Activated naive CD8-positive, alpha-beta T cell treated with anti-CD3 and anti-CD28 coated beads, Interleukin-2, amount 10 ng/mL, durations not matched to agents 7 days and 5 days (primary cell): Measurements from ENCODE around the gene DAAM1. TPM values are rescaled to one million over a fixed set of nuclear protein-coding genes. Genes with fewer than 3 reads are reported as not detected.

Source experiments
- ATAC-seq: fragments of 150-1000 bp; cut with Tn5 transposase; one replicate; pipeline ENCODE4 v1.10.0; 2021; ENCODE audit warnings: low read depth, moderate library complexity
- POLR2A ChIA-PET: fragments of 350-600 bp; sonication (Branson Sonifier 250); formaldehyde crosslinking; loops from one replicate; lab custom pipeline; 2021; ENCODE audit warnings: antibody characterized with exemption; lab: Charles Lee
- DNase-seq: peaks from one replicate; pipeline ENCODE4 v3.0.0; 2021
- H3K27ac Mint-ChIP-seq: one replicate; pipeline ENCODE4 v1.8.0; 2022; ENCODE audit warnings: mild to moderate bottlenecking, mixed read lengths
- H3K27me3 Mint-ChIP-seq: one replicate; pipeline ENCODE4 v1.8.0; 2022; ENCODE audit warnings: mild to moderate bottlenecking, moderate library complexity, mixed read lengths
- H3K36me3 Mint-ChIP-seq: one replicate; pipeline ENCODE4 v1.8.0; 2021; ENCODE audit warnings: mild to moderate bottlenecking, mixed read lengths
- H3K4me1 Mint-ChIP-seq: one replicate; pipeline ENCODE4 v1.8.0; 2021; ENCODE audit warnings: mixed read lengths
- H3K4me3 Mint-ChIP-seq: one replicate; pipeline ENCODE4 v1.8.0; 2022; ENCODE audit warnings: mild to moderate bottlenecking, moderate library complexity, mixed read lengths
- H3K9me3 Mint-ChIP-seq: one replicate; pipeline ENCODE4 v1.8.0; 2021; ENCODE audit warnings: mixed read lengths
- total RNA-seq, 2 experiments: library from RNA; stranded (reverse); gene quantifications; one replicate each; pipeline ENCODE4 v1.2.3, GENCODE V29; 2021

The DAAM1 gene
- total RNA-seq, 2 experiments from 2014 or later = 20.4 to 24.9 TPM

- H3K9me3 Mint-ChIP-seq = no peaks in the 10 kb centered on the region
- peaks cover 15% of the 10 kb centered on the region for H3K27me3 Mint-ChIP-seq
- peak overlapping the region; percentile 93 for H3K4me3 Mint-ChIP-seq
- DNase-seq = no peak
- peaks cover 16% of the 10 kb centered on the region for H3K4me1 Mint-ChIP-seq
- peak overlapping the region; percentile 79 for H3K27ac Mint-ChIP-seq
- H3K36me3 Mint-ChIP-seq = peaks cover 2% of the 10 kb centered on the region
- no peak for ATAC-seq
- POLR2A ChIA-PET = interaction anchor here (0.5 to 1.1 kb wide), 2 partner anchors 24 to 294 kb away, joined by 3 to 4 read pairs; partner anchors contain the start of genes JKAMP and L3HYPDH
Measured at GRCh38 chr14:59190372-59190771, 1.9 kb downstream of the DAAM1 start.

- no peak for ATAC-seq
- Mint-ChIP-seq H3K27me3 (no peaks in the 10 kb centered on the region), H3K36me3 (peaks cover 3% of the 10 kb centered on the region), H3K9me3 (no peaks in the 10 kb centered on the region), H3K27ac (no peak overlapping the region), H3K4me1 (peaks cover 8% of the 10 kb centered on the region), H3K4me3 (no peak overlapping the region)
- POLR2A ChIA-PET = no interaction called here
- DNase-seq = no peak
Measured at GRCh38 chr14:59195912-59196311, 7.4 kb downstream of the DAAM1 start.

DNA sequence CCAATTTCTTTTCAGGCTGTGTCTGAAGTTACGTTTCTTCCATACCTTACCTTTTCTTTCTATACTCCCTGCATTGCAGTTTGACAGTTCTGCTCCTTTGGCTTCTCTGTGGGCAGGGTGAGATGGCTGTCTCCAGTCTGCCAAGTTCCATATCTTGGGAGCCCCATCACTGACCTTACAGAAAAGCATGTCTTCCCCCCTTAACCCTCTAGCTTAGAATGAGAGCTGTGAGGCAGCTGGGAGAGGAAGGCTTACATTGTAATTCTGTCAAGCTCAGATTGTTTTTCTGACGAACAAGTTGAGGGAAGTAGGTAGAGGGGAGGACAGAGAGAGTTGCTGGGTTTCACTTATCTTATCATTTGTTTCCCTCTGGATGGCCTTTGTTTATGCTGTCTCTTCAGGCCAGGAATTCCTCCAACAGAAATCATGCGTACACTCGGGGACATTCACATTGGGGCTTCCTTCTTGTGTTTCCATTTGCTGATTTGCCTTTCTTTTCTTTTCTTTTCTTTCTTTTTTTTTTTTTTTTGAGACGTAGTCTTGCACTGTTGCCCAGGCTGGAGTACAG is 9.3 kb downstream of the DAAM1 start:
- ATAC-seq = no peak
- peaks cover 13% of the 10 kb centered on the region for H3K4me1 Mint-ChIP-seq
- no peak for DNase-seq
- H3K4me3 Mint-ChIP-seq = no peak overlapping the region
- H3K36me3 Mint-ChIP-seq = peaks cover 3% of the 10 kb centered on the region
- H3K27me3 Mint-ChIP-seq = no peaks in the 10 kb centered on the region
- POLR2A ChIA-PET = no interaction called here
- H3K9me3 Mint-ChIP-seq = no peaks in the 10 kb centered on the region
- no peak overlapping the region for H3K27ac Mint-ChIP-seq

GRCh38 chr14:59199205-59199604 is 10.7 kb downstream of the DAAM1 start:
- POLR2A ChIA-PET = no interaction called here
- DNase-seq (no peak), ATAC-seq (no peak)
- no peak overlapping the region for H3K27ac Mint-ChIP-seq
- H3K36me3 Mint-ChIP-seq = peaks cover 3% of the 10 kb centered on the region
- peaks cover 11% of the 10 kb centered on the region for H3K4me1 Mint-ChIP-seq
- no peaks in the 10 kb centered on the region for H3K9me3 Mint-ChIP-seq
- no peak overlapping the region for H3K4me3 Mint-ChIP-seq
- H3K27me3 Mint-ChIP-seq = no peaks in the 10 kb centered on the region

GRCh38 chr14:59199614-59200013 is 11.1 kb downstream of the DAAM1 start:
- H3K4me3 Mint-ChIP-seq = no peak overlapping the region
- ATAC-seq = no peak
- DNase-seq = no peak
- no peak overlapping the region for H3K27ac Mint-ChIP-seq
- H3K36me3 Mint-ChIP-seq = peaks cover 3% of the 10 kb centered on the region
- no peaks in the 10 kb centered on the region for H3K9me3 Mint-ChIP-seq
- no peaks in the 10 kb centered on the region for H3K27me3 Mint-ChIP-seq
- H3K4me1 Mint-ChIP-seq = peaks cover 11% of the 10 kb centered on the region
- POLR2A ChIA-PET = no interaction called here

DNA sequence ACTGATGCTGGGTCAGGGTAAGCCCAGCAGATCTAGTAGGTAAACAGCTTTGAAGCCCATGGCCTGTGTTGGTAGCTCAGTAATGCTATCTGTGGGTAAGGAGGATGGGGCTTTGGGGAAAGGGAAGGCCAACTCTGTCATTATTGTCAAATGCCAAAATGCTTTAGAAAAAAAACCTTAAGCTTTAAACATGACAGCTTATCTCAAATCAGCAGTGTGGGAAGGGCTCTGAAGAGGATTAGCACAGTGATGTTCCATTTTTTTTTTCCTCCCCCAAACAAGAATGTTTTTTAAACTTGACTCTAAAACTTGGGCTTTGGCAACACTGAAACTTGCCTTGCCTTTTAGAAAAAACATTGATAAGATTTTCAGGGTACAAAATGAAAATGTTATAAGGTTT is 11.7 kb downstream of the DAAM1 start:
- H3K4me1 Mint-ChIP-seq = peaks cover 13% of the 10 kb centered on the region
- H3K27me3 Mint-ChIP-seq = no peaks in the 10 kb centered on the region
- H3K9me3 Mint-ChIP-seq = no peaks in the 10 kb centered on the region
- no peak overlapping the region for H3K4me3 Mint-ChIP-seq
- ATAC-seq = no peak
- peaks cover 3% of the 10 kb centered on the region for H3K36me3 Mint-ChIP-seq
- H3K27ac Mint-ChIP-seq = no peak overlapping the region
- no peak for DNase-seq
- POLR2A ChIA-PET = no interaction called here

- H3K4me3 Mint-ChIP-seq = no peak overlapping the region
- ATAC-seq = peak; percentile 36
- POLR2A ChIA-PET = no interaction called here
- no peak overlapping the region for H3K27ac Mint-ChIP-seq
- no peaks in the 10 kb centered on the region for H3K9me3 Mint-ChIP-seq
- no peaks in the 10 kb centered on the region for H3K27me3 Mint-ChIP-seq
- no peak for DNase-seq
- H3K4me1 Mint-ChIP-seq = peaks cover 13% of the 10 kb centered on the region
- H3K36me3 Mint-ChIP-seq = peaks cover 1% of the 10 kb centered on the region
Measured at GRCh38 chr14:59202031-59202430, 13.6 kb downstream of the DAAM1 start.

DNA sequence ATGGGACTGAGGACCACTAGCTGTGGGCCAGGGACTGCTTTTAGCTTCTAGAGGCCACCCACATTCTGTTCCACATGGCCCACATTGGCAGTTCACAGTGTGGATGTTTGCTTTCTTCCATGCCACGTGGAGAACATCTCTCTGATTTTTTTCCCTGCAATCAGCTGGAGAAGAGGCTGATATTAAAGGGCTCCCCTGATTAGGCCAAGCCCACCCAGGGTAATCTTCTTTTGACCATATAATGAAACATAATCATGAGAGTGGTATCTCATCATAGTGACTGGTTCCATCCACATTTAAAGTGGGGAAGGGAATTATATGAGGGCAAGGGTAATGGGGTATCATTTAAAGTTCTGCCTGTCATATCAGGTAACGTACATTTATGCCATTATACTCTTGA is 15.8 kb downstream of the DAAM1 start:
- Mint-ChIP-seq H3K4me1 (peaks cover 15% of the 10 kb centered on the region), H3K4me3 (no peak overlapping the region), H3K27ac (no peak overlapping the region), H3K9me3 (no peaks in the 10 kb centered on the region), H3K36me3 (peaks cover 4% of the 10 kb centered on the region), H3K27me3 (no peaks in the 10 kb centered on the region)
- POLR2A ChIA-PET = no interaction called here
- DNase-seq (no peak), ATAC-seq (no peak)

DNA sequence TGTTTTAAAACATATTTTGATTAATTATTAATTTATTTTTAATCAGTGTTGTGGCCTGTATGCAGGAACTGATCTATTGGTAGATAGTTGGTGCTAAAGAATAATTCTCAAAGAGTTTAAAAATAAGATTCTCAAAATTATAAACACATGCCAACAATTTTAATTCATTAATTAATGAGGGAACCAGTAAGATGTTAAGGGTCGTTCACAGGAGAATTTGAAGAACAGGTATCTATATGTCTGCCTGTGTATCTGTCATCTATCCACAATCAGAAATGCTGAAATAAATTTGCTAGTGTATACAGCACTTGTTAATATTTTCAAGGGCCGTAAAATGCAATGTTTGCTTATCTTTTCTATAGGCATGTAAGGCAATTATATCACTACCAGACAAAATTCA is 18.4 kb downstream of the DAAM1 start:
- Mint-ChIP-seq H3K27me3 (no peaks in the 10 kb centered on the region), H3K27ac (no peak overlapping the region), H3K4me1 (peaks cover 14% of the 10 kb centered on the region), H3K36me3 (peaks cover 4% of the 10 kb centered on the region), H3K4me3 (no peak overlapping the region), H3K9me3 (no peaks in the 10 kb centered on the region)
- DNase-seq (no peak), ATAC-seq (no peak)
- POLR2A ChIA-PET = interaction anchor here (1.0 kb wide), 1 partner anchor 8 kb away, joined by 3 read pairs; no protein-coding TSS in a partner anchor

- Mint-ChIP-seq H3K36me3 (peaks cover 3% of the 10 kb centered on the region), H3K4me1 (peaks cover 11% of the 10 kb centered on the region), H3K4me3 (no peak overlapping the region), H3K9me3 (no peaks in the 10 kb centered on the region), H3K27ac (no peak overlapping the region), H3K27me3 (no peaks in the 10 kb centered on the region)
- POLR2A ChIA-PET = no interaction called here
- no peak for DNase-seq
- ATAC-seq = no peak
Measured at GRCh38 chr14:59207506-59207933, 19.1 kb downstream of the DAAM1 start.

GRCh38 chr14:59208224-59208814 is 19.9 kb downstream of the DAAM1 start:
- ATAC-seq = no peak
- H3K27ac Mint-ChIP-seq = no peak overlapping the region
- peaks cover 8% of the 10 kb centered on the region for H3K4me1 Mint-ChIP-seq
- H3K4me3 Mint-ChIP-seq = no peak overlapping the region
- DNase-seq = no peak
- H3K27me3 Mint-ChIP-seq = no peaks in the 10 kb centered on the region
- no peaks in the 10 kb centered on the region for H3K9me3 Mint-ChIP-seq
- H3K36me3 Mint-ChIP-seq = peaks cover 3% of the 10 kb centered on the region
- POLR2A ChIA-PET = no interaction called here

DNA sequence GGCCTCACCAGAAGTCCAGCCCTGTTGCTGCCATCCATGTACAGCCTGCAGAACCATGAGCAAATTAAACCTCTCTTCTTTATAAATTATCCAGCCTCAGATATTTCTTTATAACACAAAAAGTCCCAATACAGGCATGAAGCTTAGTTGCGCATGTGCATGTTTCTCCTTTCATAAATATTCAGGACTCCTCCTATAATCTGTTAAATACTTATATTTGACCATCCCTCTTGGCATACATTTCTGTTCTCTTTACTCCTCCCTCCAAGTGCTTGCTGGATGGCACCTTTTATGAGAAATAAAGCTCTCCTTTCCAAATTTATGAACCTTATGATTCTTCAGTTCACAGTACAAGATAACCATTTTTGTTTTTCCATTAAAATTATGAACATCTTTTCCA is 20.5 kb downstream of the DAAM1 start:
- Mint-ChIP-seq H3K27me3 (no peaks in the 10 kb centered on the region), H3K36me3 (peaks cover 3% of the 10 kb centered on the region), H3K9me3 (no peaks in the 10 kb centered on the region), H3K4me3 (no peak overlapping the region), H3K27ac (no peak overlapping the region), H3K4me1 (peaks cover 8% of the 10 kb centered on the region)
- POLR2A ChIA-PET = no interaction called here
- DNase-seq (no peak), ATAC-seq (no peak)

- Mint-ChIP-seq H3K4me3 (no peak overlapping the region), H3K4me1 (peaks cover 9% of the 10 kb centered on the region), H3K36me3 (peaks cover 3% of the 10 kb centered on the region), H3K27ac (no peak overlapping the region), H3K27me3 (no peaks in the 10 kb centered on the region), H3K9me3 (no peaks in the 10 kb centered on the region)
- ATAC-seq = no peak
- no peak for DNase-seq
- POLR2A ChIA-PET = no interaction called here
Measured at GRCh38 chr14:59210621-59211020, 22.2 kb downstream of the DAAM1 start.
